GM12865 (cell line): Measurements from ENCODE around the gene GNE.
A peak's percentile ranks its signal among the peaks of the same experiment; 100 is the strongest.
"Not testable (repeated sequence)": the region's sequence is repeated elsewhere in the genome, so short reads cannot be mapped to it uniquely, and the experiment has no call there.

Experiments used
- DNase-seq: peaks from one replicate; pipeline ENCODE4 v3.0.0; 2010; ENCODE audit warnings: low read depth
- H3K4me3 ChIP-seq: 2 replicates; pipeline ENCODE4 v1.5.1; 2011; ENCODE audit warnings: mild to moderate bottlenecking, low read depth, low read length, control low read depth
- TF ChIP-seq, protein P1 (sequence below): IDR thresholded peaks from 2 replicates; pipeline ENCODE4 v1.5.1; 2011; ENCODE audit warnings: low read length, control low read depth, low read depth, inconsistent platforms; ENCODE audit not compliant: insufficient read depth; ENCODE audit errors: missing control alignments

The GNE gene, protein sequence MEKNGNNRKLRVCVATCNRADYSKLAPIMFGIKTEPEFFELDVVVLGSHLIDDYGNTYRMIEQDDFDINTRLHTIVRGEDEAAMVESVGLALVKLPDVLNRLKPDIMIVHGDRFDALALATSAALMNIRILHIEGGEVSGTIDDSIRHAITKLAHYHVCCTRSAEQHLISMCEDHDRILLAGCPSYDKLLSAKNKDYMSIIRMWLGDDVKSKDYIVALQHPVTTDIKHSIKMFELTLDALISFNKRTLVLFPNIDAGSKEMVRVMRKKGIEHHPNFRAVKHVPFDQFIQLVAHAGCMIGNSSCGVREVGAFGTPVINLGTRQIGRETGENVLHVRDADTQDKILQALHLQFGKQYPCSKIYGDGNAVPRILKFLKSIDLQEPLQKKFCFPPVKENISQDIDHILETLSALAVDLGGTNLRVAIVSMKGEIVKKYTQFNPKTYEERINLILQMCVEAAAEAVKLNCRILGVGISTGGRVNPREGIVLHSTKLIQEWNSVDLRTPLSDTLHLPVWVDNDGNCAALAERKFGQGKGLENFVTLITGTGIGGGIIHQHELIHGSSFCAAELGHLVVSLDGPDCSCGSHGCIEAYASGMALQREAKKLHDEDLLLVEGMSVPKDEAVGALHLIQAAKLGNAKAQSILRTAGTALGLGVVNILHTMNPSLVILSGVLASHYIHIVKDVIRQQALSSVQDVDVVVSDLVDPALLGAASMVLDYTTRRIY

DNA sequence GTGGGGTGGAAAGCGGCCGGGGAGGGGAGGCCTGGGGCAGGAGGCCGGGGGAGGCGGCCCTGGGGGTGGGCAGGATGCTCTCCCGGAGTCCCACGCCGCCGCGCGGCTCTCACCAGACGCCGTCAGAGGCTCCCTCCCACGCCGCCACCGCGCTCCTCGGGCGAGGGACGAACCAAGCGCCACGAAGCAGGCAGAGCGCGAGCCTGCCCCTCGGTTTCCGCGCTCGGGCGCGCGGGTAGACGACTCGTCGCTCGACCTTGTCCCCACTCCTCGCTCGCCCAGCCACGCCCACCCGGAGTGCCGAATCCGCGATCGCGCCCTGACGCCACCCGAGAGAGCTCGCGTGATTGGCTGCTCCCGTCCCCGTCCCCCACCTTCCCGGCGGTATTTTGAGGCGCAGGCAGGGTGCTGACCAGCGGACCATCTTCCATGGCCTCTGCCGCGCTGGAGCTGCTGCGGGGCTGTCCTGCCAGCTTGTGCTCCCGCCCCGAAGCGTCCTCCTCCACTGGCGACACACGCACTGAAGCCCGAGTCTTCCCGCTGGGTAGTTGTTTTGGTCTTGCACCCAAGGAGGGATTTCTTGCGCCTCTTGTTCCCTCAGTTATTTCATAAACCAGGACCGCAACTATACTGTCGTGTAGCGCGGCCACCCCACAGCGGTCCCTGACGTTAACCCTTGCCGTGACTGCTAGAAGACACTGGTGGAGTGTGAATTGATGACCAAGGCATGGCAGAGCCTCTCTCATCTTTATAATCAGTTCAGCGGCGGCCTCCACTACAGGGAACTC, at the start of gene GNE:
Gene GNE (minus strand): TSS at position 241 of the 788 bp plus-strand sequence. CDS start 9,093 bp downstream, outside the sequence.
- TF ChIP-seq, protein P1, sequence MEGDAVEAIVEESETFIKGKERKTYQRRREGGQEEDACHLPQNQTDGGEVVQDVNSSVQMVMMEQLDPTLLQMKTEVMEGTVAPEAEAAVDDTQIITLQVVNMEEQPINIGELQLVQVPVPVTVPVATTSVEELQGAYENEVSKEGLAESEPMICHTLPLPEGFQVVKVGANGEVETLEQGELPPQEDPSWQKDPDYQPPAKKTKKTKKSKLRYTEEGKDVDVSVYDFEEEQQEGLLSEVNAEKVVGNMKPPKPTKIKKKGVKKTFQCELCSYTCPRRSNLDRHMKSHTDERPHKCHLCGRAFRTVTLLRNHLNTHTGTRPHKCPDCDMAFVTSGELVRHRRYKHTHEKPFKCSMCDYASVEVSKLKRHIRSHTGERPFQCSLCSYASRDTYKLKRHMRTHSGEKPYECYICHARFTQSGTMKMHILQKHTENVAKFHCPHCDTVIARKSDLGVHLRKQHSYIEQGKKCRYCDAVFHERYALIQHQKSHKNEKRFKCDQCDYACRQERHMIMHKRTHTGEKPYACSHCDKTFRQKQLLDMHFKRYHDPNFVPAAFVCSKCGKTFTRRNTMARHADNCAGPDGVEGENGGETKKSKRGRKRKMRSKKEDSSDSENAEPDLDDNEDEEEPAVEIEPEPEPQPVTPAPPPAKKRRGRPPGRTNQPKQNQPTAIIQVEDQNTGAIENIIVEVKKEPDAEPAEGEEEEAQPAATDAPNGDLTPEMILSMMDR: no peak
- peak within 1 kb of the TSS; percentile 75 for H3K4me3 ChIP-seq
- peak; percentile 97 for DNase-seq

DNA sequence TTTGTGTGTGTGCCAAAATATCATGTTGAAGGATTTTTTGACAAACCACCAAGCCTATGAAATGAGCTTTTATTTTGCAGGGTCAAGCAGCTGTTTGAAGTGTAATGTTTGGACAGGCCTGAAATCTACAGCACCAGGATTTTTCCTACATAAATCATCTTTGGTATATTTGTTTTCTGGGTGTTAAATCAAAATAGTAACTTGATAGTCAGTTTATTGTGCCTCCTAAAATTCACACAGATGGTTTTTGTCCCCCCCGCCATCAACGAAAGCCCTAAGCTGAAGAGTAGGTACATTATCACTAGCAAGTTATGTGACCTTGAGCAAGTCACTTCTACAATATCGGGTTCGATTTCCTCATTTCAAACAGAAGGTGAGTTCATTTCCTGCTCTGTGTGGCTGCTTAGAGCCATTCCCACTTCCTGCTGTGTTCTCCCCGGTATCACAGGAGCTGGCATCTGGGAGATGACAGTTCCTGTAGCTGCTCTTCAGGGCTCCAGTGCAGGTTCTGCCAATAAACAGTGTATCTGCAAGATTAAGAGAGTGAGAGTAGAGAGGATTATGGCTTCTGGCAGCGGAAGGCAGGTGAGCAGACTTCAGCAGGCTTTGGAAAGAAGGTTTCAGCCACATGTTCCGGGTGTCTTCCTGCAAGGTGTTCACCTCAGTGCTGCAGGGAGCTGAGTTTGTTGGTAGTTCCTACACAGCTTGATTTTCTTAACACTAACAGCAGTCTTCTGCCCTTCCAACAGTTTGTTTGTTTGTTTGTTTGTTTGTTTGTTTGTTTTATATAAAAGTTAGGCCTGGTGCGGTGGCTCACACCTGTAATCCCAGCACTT, 48.4 kb upstream of the GNE start:
- H3K4me3 ChIP-seq: no peak overlapping the region
- no peak for DNase-seq
- TF ChIP-seq, protein P1: no peak

DNA sequence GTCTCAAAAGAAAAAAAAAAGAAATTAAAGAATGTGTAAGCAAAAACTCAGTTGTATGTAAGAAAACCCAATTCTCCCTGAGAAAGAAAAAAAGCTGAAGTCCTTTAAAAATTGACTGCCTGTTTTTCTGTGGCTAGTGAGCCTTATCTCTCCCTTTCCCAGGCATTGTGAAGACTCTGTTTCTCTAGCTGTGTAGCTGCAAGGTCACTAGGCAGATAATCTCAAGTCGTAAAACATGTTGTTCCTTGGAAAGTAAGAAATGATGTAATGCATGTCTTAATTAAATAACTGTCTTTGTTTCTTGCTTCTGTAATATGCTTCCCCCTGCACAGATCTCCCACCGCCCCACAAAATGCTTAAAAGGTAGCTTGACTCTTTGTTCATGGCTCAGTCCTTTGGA, 46.1 kb upstream of the GNE start:
- not testable (repeated sequence) for H3K4me3 ChIP-seq, DNase-seq

DNA sequence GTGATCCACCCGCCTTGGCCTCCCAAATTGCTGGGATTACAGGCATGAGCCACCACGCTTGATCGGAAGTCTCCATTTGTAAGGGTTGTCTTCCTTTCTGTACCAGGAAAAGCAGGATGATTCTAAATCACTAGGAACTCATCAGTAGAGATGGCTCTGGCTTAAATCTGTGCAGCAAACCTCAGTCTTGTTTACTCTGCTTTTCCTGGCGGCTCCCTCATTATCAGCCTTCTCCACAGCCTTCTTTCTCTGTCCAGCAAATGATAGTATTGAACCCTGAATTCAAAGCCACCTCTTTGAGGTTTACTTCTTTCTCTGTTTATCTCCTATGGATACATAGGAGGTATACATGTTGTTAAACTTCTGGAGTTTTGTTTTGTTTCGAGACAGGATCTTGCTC, 43.0 kb upstream of the GNE start:
- H3K4me3 ChIP-seq: no peak overlapping the region
- TF ChIP-seq, protein P1: no peak
- no peak for DNase-seq

DNA sequence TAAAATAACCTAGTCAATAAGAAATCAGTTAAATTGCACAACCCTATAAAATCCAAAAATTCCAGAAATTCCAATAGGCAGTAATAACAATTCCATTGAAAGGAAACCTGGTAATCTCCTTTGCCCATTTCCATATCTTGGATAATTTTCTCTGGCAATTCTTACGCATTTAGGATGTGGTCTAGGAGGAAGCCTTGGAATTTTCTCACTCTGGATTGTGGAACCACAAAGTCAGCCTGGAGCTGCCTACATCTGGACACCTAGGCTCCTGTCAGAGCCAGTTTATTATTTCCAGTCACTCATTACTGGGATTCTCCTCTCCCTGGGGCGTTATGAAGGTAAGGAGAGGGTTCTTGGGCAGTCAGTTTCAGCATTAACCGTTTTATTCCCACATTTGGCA, 40.3 kb upstream of the GNE start:
- TF ChIP-seq, protein P1: no peak
- DNase-seq: no peak
- no peak overlapping the region for H3K4me3 ChIP-seq

DNA sequence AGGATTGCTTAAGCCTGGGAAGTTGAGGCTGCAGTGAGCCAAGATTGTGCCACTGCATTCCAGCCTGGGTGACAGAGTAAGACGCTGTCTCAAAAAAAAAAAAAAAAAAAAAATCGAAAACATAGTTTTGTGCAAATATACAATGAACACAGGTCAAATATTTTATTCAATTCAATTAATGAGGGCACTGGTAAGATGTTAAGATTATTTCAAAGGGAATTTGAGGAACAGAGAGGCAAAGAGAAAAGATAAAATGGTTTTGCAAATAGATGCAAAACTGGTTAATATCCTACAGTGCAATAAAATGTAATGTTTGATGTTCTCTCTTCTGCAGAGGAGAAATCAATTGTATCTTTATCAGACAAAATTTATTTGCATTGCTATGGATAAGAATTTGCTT, 39.5 kb upstream of the GNE start:
- TF ChIP-seq, protein P1: no peak
- no peak for DNase-seq
- no peak overlapping the region for H3K4me3 ChIP-seq

GRCh38 chr9:36294996-36295395, 36.7 kb upstream of the GNE start:
- not testable (repeated sequence) for DNase-seq, H3K4me3 ChIP-seq
